Measurements from ENCODE around the gene TRIM37. TPM values are rescaled to one million over a fixed set of nuclear protein-coding genes. Genes with fewer than 3 reads are reported as not detected.
"Not testable (repeated sequence)": the region's sequence is repeated elsewhere in the genome, so short reads cannot be mapped to it uniquely, and the experiment has no call there.

TRIM37 gene
- total RNA-seq, 1 donor from 2014 or later = 25.1 TPM

DNA sequence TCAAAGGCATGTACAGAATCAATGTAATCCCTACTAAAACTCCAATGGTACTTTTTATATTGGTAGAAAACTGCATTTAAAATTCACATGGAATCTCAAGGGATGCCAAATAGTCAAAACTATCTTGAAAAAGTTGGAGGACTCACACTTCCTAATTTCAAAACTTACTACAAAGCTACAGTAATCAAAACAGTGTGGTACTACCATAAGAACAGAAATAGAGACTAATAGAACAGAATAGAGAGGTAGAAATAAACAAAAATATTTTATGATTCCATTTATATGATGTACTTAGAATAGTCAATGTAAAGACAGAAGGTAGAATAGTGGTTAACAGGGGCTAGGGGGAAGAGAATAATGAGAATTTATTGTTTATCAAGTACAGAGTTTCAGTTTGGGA, 8.8 kb downstream of the TRIM37 start:
- no peak overlapping the region for H3K4me3 Mint-ChIP-seq
- no peaks in the 10 kb centered on the region for H3K9me3 Mint-ChIP-seq
- peaks cover 6% of the 10 kb centered on the region for H3K4me1 Mint-ChIP-seq (ENCODE audit: unreplicated experiment)
- no peaks in the 10 kb centered on the region for H3K27me3 Mint-ChIP-seq
- no peak for DNase-seq (ENCODE audit: extremely low spot score, unreplicated experiment)
- TF ChIP-seq, protein P1, sequence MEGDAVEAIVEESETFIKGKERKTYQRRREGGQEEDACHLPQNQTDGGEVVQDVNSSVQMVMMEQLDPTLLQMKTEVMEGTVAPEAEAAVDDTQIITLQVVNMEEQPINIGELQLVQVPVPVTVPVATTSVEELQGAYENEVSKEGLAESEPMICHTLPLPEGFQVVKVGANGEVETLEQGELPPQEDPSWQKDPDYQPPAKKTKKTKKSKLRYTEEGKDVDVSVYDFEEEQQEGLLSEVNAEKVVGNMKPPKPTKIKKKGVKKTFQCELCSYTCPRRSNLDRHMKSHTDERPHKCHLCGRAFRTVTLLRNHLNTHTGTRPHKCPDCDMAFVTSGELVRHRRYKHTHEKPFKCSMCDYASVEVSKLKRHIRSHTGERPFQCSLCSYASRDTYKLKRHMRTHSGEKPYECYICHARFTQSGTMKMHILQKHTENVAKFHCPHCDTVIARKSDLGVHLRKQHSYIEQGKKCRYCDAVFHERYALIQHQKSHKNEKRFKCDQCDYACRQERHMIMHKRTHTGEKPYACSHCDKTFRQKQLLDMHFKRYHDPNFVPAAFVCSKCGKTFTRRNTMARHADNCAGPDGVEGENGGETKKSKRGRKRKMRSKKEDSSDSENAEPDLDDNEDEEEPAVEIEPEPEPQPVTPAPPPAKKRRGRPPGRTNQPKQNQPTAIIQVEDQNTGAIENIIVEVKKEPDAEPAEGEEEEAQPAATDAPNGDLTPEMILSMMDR (conservative IDR thresholded peaks at IDR 0.05) = no peak
- H3K27ac Mint-ChIP-seq = no peak overlapping the region
- peaks cover 13% of the 10 kb centered on the region for H3K36me3 Mint-ChIP-seq

DNA sequence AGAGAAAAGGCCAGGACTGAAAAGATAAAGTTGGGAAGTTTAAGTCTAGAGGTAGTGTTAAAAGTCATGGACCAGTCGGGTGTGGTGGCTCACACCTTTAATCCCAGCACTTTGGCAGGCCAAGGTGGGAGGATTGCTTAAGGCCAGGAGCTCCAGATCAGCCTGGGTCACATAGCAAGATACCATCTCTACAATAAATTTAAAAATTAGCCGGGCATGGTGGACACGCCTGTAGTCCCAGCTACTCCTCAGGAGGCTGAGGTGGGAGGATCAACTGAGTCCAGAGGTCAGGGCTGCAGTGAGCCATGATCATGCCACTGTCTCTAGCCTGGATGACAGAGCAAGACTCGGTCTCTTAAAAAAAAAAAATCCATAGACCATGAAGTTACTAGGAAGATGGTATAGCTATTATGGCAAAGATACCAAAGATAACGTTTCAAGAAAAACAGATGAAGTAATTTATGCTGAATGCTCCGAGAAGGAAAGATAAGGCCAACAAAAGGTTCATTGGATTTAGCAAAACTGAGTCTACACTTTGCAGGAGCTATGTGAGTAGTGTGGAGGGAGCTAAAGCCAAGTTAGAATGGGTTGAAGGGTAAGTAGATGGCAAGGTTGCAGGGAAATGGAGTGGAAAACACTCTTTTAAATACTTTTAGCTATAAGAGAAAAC, 11.7 kb downstream of the TRIM37 start:
- H3K4me1 Mint-ChIP-seq (ENCODE audit: unreplicated experiment) = peaks cover 6% of the 10 kb centered on the region
- no peak overlapping the region for H3K4me3 Mint-ChIP-seq
- H3K27me3 Mint-ChIP-seq = no peaks in the 10 kb centered on the region
- TF ChIP-seq, protein P1 (conservative IDR thresholded peaks at IDR 0.05) = no peak
- H3K9me3 Mint-ChIP-seq = no peaks in the 10 kb centered on the region
- peaks cover 7% of the 10 kb centered on the region for H3K36me3 Mint-ChIP-seq
- H3K27ac Mint-ChIP-seq = no peak overlapping the region
- DNase-seq (ENCODE audit: extremely low spot score, unreplicated experiment) = no peak

DNA sequence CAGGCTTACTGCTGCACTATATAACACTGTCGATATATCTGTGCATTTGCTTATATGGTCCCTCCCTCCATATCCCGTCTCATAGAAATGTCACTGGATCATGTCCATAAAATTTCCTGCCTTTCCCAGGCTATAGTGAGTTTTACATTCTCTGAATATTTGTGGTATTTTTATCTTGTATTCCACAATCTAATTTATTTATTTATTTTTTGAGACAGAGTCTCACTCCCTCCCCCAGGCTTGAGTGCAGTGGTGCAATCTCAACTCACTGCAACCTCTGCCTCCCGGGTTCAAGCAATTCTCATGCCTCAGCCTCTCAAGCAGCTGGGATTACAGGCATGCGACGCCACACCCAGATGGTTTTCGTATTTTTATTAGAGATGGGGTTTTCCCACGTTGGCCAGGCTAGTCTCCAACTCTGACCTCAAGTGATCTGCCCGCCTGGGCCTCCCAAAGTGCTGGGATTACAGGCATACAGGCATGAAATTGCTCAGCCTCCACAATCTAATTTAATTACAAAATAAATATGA, 12.9 kb downstream of the TRIM37 start:
- no peak for DNase-seq (ENCODE audit: extremely low spot score, unreplicated experiment)
- H3K4me3 Mint-ChIP-seq = no peak overlapping the region

DNA sequence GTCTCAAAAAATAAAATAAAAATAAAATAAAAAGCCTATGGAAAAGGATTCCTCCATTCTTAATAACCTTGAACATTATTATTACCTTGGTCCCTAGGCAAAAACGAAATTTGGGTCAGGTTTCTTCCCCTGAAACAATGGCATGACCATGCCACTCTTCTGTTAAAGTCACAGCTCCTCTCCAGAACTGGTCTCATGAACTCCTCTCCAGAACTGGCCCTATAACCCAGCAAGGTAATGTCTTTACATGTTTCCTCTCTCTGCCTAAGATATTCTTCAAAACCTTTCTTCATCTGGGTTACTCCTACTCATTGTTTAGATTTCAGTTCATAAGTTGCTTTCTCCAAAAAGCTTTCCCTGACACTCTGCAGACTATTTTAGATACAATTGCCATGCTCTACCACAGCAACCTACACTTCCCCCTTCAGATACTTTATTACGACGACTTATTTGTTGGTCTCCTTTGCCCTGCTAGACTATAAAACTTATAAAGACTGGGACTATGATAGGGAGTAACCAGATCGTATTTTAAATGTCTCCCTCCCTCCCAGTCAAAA, 13.5 kb downstream of the TRIM37 start:
- H3K4me1 Mint-ChIP-seq (ENCODE audit: unreplicated experiment) = peaks cover 6% of the 10 kb centered on the region
- no peak for DNase-seq (ENCODE audit: extremely low spot score, unreplicated experiment)
- TF ChIP-seq, protein P1 (conservative IDR thresholded peaks at IDR 0.05) = no peak
- H3K36me3 Mint-ChIP-seq = peaks cover 5% of the 10 kb centered on the region
- no peak overlapping the region for H3K4me3 Mint-ChIP-seq
- no peaks in the 10 kb centered on the region for H3K9me3 Mint-ChIP-seq
- H3K27ac Mint-ChIP-seq = no peak overlapping the region
- no peaks in the 10 kb centered on the region for H3K27me3 Mint-ChIP-seq

More for the DNA sequence above, 12.9 kb downstream of the TRIM37 start:
- no peaks in the 10 kb centered on the region for H3K27me3 Mint-ChIP-seq
- peaks cover 5% of the 10 kb centered on the region for H3K36me3 Mint-ChIP-seq
- TF ChIP-seq, protein P1 (conservative IDR thresholded peaks at IDR 0.05) = no peak
- peaks cover 6% of the 10 kb centered on the region for H3K4me1 Mint-ChIP-seq (ENCODE audit: unreplicated experiment)
- no peak overlapping the region for H3K27ac Mint-ChIP-seq
- H3K9me3 Mint-ChIP-seq = no peaks in the 10 kb centered on the region

DNA sequence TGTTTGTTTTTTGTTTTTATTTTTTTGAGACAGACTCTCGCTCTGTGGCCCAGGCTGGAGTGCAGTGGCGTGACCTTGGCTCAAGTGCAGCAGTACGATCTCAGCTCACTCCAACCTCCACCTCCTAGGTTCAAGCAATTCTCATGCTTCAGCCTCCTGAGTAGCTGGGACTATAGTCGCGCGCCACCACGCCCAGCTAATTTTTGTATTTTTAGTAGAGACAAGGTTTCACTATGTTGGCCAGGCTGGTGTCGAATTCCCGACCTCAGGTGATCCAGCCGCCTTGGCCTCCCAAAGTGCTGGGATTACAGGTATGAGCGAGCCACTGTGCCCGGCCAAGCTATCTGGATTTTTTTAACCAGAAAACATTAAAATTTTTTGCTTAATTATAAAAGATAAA, 16.1 kb downstream of the TRIM37 start:
- H3K4me1 Mint-ChIP-seq (ENCODE audit: unreplicated experiment); H3K27me3 Mint-ChIP-seq; DNase-seq (ENCODE audit: extremely low spot score, unreplicated experiment); H3K27ac Mint-ChIP-seq; H3K9me3 Mint-ChIP-seq; H3K4me3 Mint-ChIP-seq; H3K36me3 Mint-ChIP-seq: not testable (repeated sequence)

DNA sequence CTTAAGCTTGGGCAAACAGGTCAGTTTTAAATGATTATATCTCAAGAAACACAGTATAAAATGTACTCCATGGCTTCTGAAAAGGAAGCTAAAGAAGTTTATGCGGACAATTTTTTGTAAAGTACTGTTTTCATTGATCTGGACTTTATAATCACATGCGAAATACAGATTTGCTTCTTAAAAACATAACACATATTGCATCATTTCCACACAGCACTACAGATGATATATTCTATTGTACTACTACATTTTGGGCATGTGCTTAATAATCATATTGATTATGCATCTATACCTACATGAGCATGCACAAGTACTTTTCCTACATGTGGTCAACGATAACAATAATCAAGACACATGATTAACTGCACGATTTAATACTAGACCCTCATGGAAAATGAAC, 22.5 kb downstream of the TRIM37 start:
- no peak overlapping the region for H3K4me3 Mint-ChIP-seq
- DNase-seq (ENCODE audit: extremely low spot score, unreplicated experiment) = no peak
- TF ChIP-seq, protein P1 (conservative IDR thresholded peaks at IDR 0.05) = no peak
- H3K36me3 Mint-ChIP-seq = peaks cover 32% of the 10 kb centered on the region
- no peak overlapping the region for H3K27ac Mint-ChIP-seq
- no peaks in the 10 kb centered on the region for H3K4me1 Mint-ChIP-seq (ENCODE audit: unreplicated experiment)
- no peaks in the 10 kb centered on the region for H3K9me3 Mint-ChIP-seq
- no peaks in the 10 kb centered on the region for H3K27me3 Mint-ChIP-seq
